HG03135 (cell line): ENCODE data around the gene PROX2.

Experiments
- ATAC-seq: cut with Tn5 transposase; IDR thresholded peaks from one replicate; pipeline ENCODE4 v1.9.1; 2021; ENCODE audit warnings: mild to moderate bottlenecking, moderate library complexity; ENCODE audit not compliant: unreplicated experiment

The PROX2 gene

GRCh38 chr14:74852922-74853530 lies 22.9 kb downstream of the PROX2 start:
- no peak for ATAC-seq

DNA sequence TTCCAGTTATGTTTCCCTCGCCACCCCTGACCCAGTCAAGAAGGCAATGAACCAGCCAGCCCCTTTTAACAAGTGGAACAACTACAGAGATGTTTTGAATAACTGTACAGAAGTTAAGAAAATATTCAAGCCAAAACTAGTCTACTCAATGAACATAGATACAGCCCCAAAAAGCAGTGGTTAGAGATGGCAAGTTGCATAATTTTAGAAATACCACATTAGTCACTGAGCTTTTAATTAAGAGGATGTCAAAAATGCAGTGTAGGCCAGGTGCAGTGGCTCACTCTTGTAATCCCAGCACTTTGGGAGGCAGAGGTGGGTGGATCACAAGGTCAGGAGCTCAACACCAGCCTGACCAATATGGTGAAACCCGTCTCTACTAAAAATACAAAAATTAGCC lies 27.2 kb downstream of the PROX2 start:
- ATAC-seq: no peak

- no peak for ATAC-seq
Measured at GRCh38 chr14:74846968-74847665, 28.8 kb downstream of the PROX2 start.

DNA sequence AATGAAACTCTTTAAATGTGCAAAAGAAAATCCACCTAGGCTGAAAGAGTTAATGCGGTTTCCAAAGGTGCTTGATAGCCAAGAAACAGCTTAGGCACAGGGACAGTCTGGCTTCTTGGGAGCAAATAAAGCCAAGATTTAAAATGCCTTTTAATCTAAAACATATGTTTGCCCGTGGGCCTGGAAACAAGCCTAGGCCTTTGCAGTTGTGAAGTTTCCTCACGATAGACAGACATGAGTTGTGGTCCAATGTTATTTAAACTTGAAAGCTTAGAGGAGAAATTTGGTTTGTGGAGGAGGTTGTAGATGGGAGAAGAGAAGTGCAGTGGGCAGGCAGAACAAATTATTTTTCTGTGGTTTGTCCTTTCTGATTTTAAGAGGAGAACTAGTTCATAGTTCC lies 29.8 kb downstream of the PROX2 start:
- ATAC-seq: no peak

DNA sequence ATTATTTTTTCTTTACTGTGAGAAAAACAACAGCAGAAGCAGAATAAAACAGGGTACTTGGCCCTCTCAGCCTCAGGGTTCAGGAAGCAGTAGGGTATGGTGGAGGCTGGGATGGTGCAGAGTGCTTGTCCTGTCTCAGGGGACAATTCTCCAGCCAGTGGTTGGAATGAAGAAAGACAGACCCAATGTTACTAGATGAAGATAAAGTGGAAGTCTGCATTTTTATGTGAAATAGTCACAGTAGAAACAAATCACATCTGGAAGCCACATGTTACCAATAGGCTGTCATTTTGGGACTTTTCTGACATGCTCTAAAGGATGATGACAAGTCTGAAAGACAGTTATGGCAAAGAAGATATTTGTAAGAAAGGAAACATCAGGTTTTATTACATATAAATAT lies 32.3 kb downstream of the PROX2 start:
- ATAC-seq: no peak

GRCh38 chr14:74841230-74842207 lies 34.4 kb downstream of the PROX2 start:
- peak; percentile 79 for ATAC-seq

DNA sequence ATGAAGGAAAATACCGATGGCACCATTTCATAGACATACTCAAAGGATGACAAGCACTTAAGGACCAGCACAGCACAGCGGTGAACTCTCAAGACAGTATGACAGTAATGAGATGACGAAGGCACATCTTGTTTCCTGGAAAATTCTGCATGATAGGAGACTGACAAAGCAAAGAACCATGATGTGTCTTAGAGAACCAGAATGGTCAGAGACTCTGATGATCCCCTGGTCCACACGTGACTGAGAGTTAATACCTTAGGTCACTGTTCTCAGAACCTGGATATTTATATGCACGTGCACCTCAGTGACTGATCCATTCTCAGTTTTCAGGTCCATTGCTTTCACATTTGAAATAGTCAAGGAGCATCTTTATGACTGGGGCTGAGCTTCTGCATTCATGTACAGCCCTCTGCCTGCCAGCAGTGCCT lies 35.3 kb downstream of the PROX2 start:
- peak; percentile 38 for ATAC-seq

- no peak for ATAC-seq
Measured at GRCh38 chr14:74838166-74838565, 37.8 kb downstream of the PROX2 start.

DNA sequence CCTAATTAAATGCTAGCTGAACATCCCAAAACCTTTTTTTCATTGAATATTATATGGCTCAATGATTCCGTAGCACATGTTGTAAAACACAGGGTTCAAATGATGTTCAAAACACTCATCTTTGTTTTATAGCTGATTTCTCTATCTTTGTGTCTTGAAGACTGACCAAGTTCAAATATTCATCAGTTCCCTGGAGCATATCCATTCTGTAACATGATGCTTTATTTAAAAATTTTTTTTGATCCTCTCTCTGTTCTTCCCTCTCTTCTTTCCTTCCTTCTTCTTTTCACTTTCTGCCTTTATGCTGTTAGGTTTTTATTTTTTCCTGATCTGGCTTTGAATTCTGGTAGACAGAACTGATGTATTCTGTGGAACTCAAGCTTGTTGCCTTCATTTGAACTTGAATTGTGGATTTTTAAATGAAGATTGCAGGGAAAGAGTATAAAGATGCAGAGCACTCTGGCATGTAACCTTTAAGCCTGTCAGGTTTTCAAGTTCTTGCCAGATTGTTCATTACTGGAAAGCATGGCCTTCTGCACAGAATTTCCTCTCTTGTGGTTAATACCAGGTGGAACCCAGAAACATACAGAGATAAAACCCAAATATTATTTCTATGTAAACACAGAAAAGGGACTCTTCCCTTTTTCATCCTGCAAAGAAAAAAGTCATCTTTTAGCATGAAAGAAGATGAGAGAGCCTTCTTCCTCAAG lies 39.5 kb downstream of the PROX2 start:
- no peak for ATAC-seq

DNA sequence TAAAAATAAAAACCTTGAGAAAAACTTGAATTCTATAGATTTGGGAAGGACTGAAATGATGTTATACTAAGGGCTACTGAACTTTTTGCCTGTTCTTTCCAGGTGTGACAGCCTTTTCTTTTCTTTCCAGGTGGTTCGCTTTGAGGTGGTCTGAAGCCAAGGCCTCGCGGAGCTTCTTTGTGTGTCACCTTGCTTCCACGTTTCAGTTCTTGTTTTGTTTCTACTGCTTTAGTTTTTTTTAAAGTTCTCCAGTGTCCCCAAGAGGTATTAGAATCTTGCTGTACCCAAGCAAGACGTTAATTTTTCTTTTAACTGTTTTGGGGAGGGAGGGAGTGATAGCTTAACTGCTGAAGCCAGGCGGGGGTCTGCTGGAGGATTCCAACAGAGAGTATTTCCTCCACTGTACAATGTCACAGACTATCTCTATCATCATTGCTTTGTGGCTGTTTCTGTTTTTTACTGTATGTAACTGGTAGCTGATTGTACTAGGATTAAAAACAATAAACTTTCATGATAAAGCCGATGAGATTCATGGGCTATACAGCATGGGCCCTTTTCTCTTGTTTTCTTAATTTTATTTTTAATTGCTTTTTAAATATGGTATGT lies 40.2 kb downstream of the PROX2 start:
- no peak for ATAC-seq

DNA sequence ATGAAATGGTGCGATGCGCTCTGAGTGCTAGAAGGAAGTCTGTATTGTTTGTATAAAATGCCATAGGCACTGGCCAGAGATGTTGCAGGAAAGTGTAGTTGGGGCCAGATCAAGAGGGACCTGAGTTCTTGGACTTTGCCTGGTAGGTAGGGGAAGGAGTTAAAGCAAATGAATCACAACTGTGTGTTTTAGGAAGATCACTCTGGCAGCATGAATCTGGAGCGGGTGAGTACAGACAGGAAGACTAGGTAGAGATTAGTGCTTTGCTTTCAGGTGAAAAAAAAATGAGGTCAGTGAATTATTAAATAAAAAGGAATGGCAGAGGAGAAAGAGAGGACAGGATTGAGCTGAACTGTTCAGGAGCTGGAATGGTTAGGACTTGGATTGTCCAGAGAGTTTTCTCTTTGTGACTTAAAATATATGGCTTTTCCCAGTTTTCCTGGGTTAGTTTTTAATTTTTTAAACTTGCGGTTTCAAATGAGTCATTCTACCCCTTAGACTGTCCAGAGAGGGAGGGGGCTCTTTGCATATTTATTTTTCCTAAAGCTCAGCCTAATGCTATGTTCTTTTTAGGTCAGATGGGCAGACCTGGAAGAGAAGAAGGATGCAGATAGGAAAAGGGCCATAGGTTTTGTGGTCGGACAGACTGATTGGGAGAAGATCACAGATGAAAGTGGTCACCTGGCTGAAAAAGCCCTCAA lies 41.1 kb downstream of the PROX2 start:
- no peak for ATAC-seq

DNA sequence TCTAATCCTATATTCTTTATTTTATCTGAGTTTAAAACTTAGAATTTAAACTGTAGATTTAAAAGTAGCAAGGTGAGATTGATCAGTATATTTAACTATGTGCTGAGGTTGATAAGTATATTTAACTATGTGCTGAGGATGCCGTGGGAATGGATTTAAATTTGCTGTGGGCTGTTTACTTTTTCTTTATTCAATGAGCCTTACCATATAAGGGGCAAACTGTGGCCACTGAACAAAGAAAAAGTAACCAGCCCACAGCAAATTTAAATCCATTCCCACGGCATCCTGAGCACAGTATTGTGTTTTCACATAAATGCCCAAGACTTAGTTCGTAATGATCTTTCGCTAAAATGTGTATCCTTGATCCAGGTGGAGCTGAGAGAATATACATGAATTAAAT lies 43.1 kb downstream of the PROX2 start:
- no peak for ATAC-seq

GRCh38 chr14:74829251-74829650 lies 46.7 kb downstream of the PROX2 start:
- ATAC-seq: no peak

DNA sequence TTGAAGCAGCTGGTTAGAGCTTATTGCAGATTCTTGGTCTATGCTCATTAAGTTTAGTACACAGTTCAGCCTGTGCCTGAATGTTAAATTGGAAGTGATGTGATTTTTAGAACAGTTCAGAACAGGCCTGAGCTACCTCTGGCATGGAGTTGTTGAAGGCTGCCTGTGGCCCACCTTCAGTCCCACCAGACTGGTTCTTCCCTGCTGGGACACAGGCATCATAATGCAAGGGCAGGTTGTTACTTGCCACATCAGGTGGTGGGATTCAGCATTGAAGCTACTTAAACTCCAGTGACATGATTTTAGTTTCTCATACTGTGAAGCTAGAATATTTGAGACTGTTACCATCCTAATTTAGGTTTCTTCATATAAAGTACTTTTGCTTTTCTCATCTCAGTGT lies 49.4 kb downstream of the PROX2 start:
- ATAC-seq: no peak
